BJ (cell line): Measurements from ENCODE around the gene CDC5L. TPM values are rescaled to one million over a fixed set of nuclear protein-coding genes. Genes with fewer than 3 reads are reported as not detected.
A peak's percentile ranks its signal among the peaks of the same experiment; 100 is the strongest.

Experiments used
- CTCF ChIA-PET: fragments of 350-600 bp; formaldehyde crosslinking; extraction: SDS; loops from one replicate; lab custom pipeline; 2021; ENCODE audit warnings: antibody characterized with exemption, inconsistent platforms; lab: Yijun Ruan, JAX
- POLR2A ChIA-PET: fragments of 300-600 bp; sonication (Branson Sonifier 250); formaldehyde crosslinking; extraction: SDS; loops from one replicate; lab custom pipeline; 2021; ENCODE audit warnings: antibody characterized with exemption; lab: Charles Lee
- DNase-seq: peaks from one replicate; pipeline ENCODE4 v3.0.0-alpha.2; 2011; ENCODE audit warnings: low read depth
- H3K27me3 ChIP-seq: 2 replicates; pipeline ENCODE4 v1.6.0; 2011; ENCODE audit warnings: low read length; ENCODE audit not compliant: control insufficient read depth, insufficient read depth
- H3K36me3 ChIP-seq: 2 replicates; pipeline ENCODE4 v1.5.1; 2011; ENCODE audit warnings: low read length; ENCODE audit not compliant: control insufficient read depth, insufficient read depth
- H3K4me3 ChIP-seq: 2 replicates; pipeline ENCODE4 v1.5.1; 2011; ENCODE audit warnings: low read depth, mild to moderate bottlenecking, control low read depth, low read length
- CTCF ChIP-seq: IDR thresholded peaks from 2 replicates; pipeline ENCODE4 v1.5.1; 2011; ENCODE audit warnings: low read depth, mild to moderate bottlenecking, control low read depth, inconsistent platforms, low read length, moderate library complexity; ENCODE audit not compliant: insufficient read depth
- polyA minus RNA-seq: library from RNA; depleted of rRNA, polyadenylated mRNA; stranded (reverse); fragments of >200 nt; gene quantifications from 2 replicates; pipeline ENCODE4 v1.2.3, GENCODE V29; 2011; rRNA and poly(A)+ RNA removed
- polyA plus RNA-seq: library from polyadenylated mRNA; depleted of rRNA; stranded (reverse); fragments of >200 nt; gene quantifications from 2 replicates; pipeline ENCODE4 v1.2.3, GENCODE V29; 2011; rRNA removed

Gene CDC5L
- polyA plus RNA-seq, result 7.6 and 13.4 TPM in 2 replicates
- 6.7 and 8.8 TPM in 2 replicates for polyA minus RNA-seq

- peak; percentile 99 for DNase-seq
- H3K4me3 ChIP-seq, result peak within 1 kb of the TSS; percentile 79
- no peaks in the 10 kb centered on the region; the same call in 1 of the 2 replicates for H3K27me3 ChIP-seq
- TF ChIP-seq CTCF, result no peak
- ChIA-PET POLR2A (interaction anchor here (0.7 kb wide), 1 partner anchor 10 kb away, joined by 4 read pairs; no protein-coding TSS in a partner anchor), CTCF (interaction anchor here (1.5 kb wide), 1 partner anchor 20 kb away, joined by 5 read pairs; no protein-coding TSS in a partner anchor)
- H3K36me3 ChIP-seq, result peaks cover 5% of the 10 kb centered on the region
These were observed at the start of gene CDC5L for GRCh38 chr6:44387346-44388134. CDC5L (plus strand) TSS chr6:44387706; CDS start chr6:44387824, 118 bp downstream.

- CTCF ChIA-PET, result interaction anchor here (0.6 to 10.4 kb wide), 34 partner anchors 8 to 242 kb away, joined by 3 to 138 read pairs (median 5); partner anchors contain the start of genes AARS2, NFKBIE, SLC35B2 and TMEM151B
- peak; percentile 71 for TF ChIP-seq CTCF
- POLR2A ChIA-PET, result no interaction called here
- peaks cover 16% of the 10 kb centered on the region for H3K27me3 ChIP-seq
- H3K4me3 ChIP-seq, result no peak overlapping the region
- no peaks in the 10 kb centered on the region for H3K36me3 ChIP-seq
- no peak for DNase-seq
These were observed 49.0 kb upstream of the CDC5L start for GRCh38 chr6:44338228-44339122.

- POLR2A ChIA-PET, result no interaction called here
- Histone ChIP-seq H3K27me3 (peaks cover 19% of the 10 kb centered on the region), H3K36me3 (no peaks in the 10 kb centered on the region), H3K4me3 (no peak overlapping the region)
- no peak for DNase-seq
- no peak for TF ChIP-seq CTCF
- CTCF ChIA-PET, result interaction anchor here (0.7 to 10.4 kb wide), 24 partner anchors 10 to 239 kb away, joined by 3 to 138 read pairs (median 4); partner anchors contain the start of genes AARS2, NFKBIE, SLC35B2 and TMEM151B
These were observed 48.2 kb upstream of the CDC5L start for GRCh38 chr6:44339301-44339700.

GRCh38 chr6:44339763-44340625 is 47.5 kb upstream of the CDC5L start:
- DNase-seq, result no peak
- H3K4me3 ChIP-seq, result no peak overlapping the region
- ChIA-PET POLR2A (no interaction called here), CTCF (interaction anchor here (0.7 to 10.4 kb wide), 12 partner anchors 17 to 240 kb away, joined by 3 to 138 read pairs (median 4); partner anchors contain the start of genes AARS2, NFKBIE, SLC35B2 and TMEM151B)
- H3K36me3 ChIP-seq, result no peaks in the 10 kb centered on the region
- H3K27me3 ChIP-seq, result peaks cover 22% of the 10 kb centered on the region
- no peak for TF ChIP-seq CTCF
